Tibial nerve (tissue), 3 donors: Measurements from ENCODE around the gene SARNP.
"Not testable (repeated sequence)": the region's sequence is repeated elsewhere in the genome, so short reads cannot be mapped to it uniquely, and the experiment has no call there.

ENCODE experiments used
- CTCF ChIP-seq, 5 experiments: fragments of 200-600 bp in 3 of 5; fragments of 450-650 bp in 2 of 5; sonication (generic) in 3 of 5; IDR thresholded peaks; one replicate each; pipeline ENCODE4 v1.5.1; 2016 to 2019; ENCODE audit warnings: antibody characterized with exemption in 5 of 5, mild to moderate bottlenecking in 3 of 5, moderate library complexity in 2 of 5
- POLR2A ChIP-seq, 2 donors: fragments of 450-650 bp; IDR thresholded peaks; one replicate each; pipeline ENCODE4 v1.6.1; 2017; ENCODE audit warnings: antibody characterized with exemption in 2 of 2, mild to moderate bottlenecking in 2 of 2, moderate library complexity in 2 of 2

- not testable (repeated sequence) for TF ChIP-seq CTCF, POLR2A (IDR thresholded peaks at IDR 0.05)
Observed at GRCh38 chr12:55758575-55758974, 58.9 kb downstream of the SARNP start.
